IMR-90 (cell line): ENCODE results near the gene ATP6V0C. TPM values are rescaled to one million over a fixed set of nuclear protein-coding genes. Genes with fewer than 3 reads are reported as not detected.

Experiments
- BHLHE40 ChIP-seq: fragments of 150-350 bp; IDR thresholded peaks from 2 replicates; pipeline ENCODE4 v1.6.1; 2016; ENCODE audit warnings: mild to moderate bottlenecking, low read depth, low read length
- CEBPB ChIP-seq: IDR thresholded peaks from 2 replicates; pipeline ENCODE4 v1.6.1; 2012; ENCODE audit warnings: low read depth, low read length, improper control_type of control experiment
- NFE2L2 ChIP-seq: fragments of 150-350 bp; IDR thresholded peaks from 2 replicates; pipeline ENCODE4 v1.6.1; 2016; ENCODE audit warnings: low read depth, mild to moderate bottlenecking, low read length
- RCOR1 ChIP-seq: IDR thresholded peaks from 2 replicates; pipeline ENCODE4 v1.6.1; 2012; ENCODE audit warnings: mild to moderate bottlenecking, low read length, improper control_type of control experiment; ENCODE audit not compliant: insufficient replicate concordance
- polyA plus RNA-seq, 3 experiments: library from polyadenylated mRNA; depleted of rRNA; stranded (reverse); fragments of >200 nt; gene quantifications; 2 replicates each; pipeline ENCODE4 v1.2.3, GENCODE V29; 2012; ENCODE audit warnings: low replicate concordance in 1 of 3
- total RNA-seq: library from RNA; depleted of rRNA; stranded (reverse); fragments of >200 nt; gene quantifications from 2 replicates; pipeline ENCODE4 v1.2.3, GENCODE V29; 2012

ATP6V0C gene
- total and polyA plus RNA-seq, 2 of the 4 experiments (the other 2 are of a cell fraction), result 8.4 to 107 TPM

- TF ChIP-seq RCOR1, result no peak
- no peak for TF ChIP-seq CEBPB
- no peak for TF ChIP-seq NFE2L2
- peak; percentile 33; the same call in 1 of the 2 replicates for TF ChIP-seq BHLHE40
Observed at GRCh38 chr16:2473999-2474876, 39.5 kb upstream of the ATP6V0C start (continued).
